ENCODE data around the gene SASH1. TPM values are rescaled to one million over a fixed set of nuclear protein-coding genes. Genes with fewer than 3 reads are reported as not detected.

Gene SASH1
- total RNA-seq, 1 experiment from 2014 or later: 11.7 TPM

- TF ChIP-seq, protein P1, sequence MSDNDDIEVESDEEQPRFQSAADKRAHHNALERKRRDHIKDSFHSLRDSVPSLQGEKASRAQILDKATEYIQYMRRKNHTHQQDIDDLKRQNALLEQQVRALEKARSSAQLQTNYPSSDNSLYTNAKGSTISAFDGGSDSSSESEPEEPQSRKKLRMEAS (IDR thresholded peaks at IDR 0.05): no peak
- TF ChIP-seq SIN3A (IDR thresholded peaks at IDR 0.05; ENCODE audit: low read depth) (no peak), FOSL1 (IDR thresholded peaks at IDR 0.05; ENCODE audit: low read depth) (no peak), TCF7L2 (IDR thresholded peaks at IDR 0.05; ENCODE audit: borderline replicate concordance, extremely low read depth, insufficient read depth, insufficient read length) (no peak), SRF (IDR thresholded peaks at IDR 0.05; ENCODE audit: low read depth) (no peak), ZNF274 (IDR thresholded peaks at IDR 0.05; ENCODE audit: low read depth, low read length) (no peak), CBX3 (IDR thresholded peaks at IDR 0.05; ENCODE audit: low read depth) (no peak), SP1 (IDR thresholded peaks at IDR 0.05; ENCODE audit: low read depth) (no peak), CEBPB (IDR thresholded peaks at IDR 0.05; ENCODE audit: low read depth) (no peak), EZH2 (IDR thresholded peaks at IDR 0.05) (no peak), ZFX (IDR thresholded peaks at IDR 0.05) (no peak), EZH2phosphoT487 (IDR thresholded peaks at IDR 0.05; ENCODE audit: borderline replicate concordance) (no peak), JUND (IDR thresholded peaks at IDR 0.05) (no peak), POLR2A (IDR thresholded peaks at IDR 0.05; ENCODE audit: borderline replicate concordance, extremely low read depth, insufficient read depth, insufficient read length) (no peak), YY1 (IDR thresholded peaks at IDR 0.05; ENCODE audit: extremely low read depth, insufficient replicate concordance, low read depth, low read length) (no peak), POLR2AphosphoS5 (IDR thresholded peaks at IDR 0.05; ENCODE audit: low read depth, low read length) (no peak)
- Histone ChIP-seq H3K36me3 (ENCODE audit: control insufficient read depth in 1 of 2, insufficient read depth in 2 of 2, low read length in 2 of 2) (no peaks in the 10 kb centered on the region), H3K4me3 (replicated peaks in 1 of 2; ENCODE audit: low read depth in 1 of 2, low read length in 2 of 2) (no peak overlapping the region), H4K20me1 (ENCODE audit: insufficient read depth) (no peaks in the 10 kb centered on the region), H3K9ac (ENCODE audit: low read length) (no peak overlapping the region), H3K4me2 (ENCODE audit: low read length) (no peak overlapping the region), H3K9me2 (ENCODE audit: insufficient read depth) (no peaks in the 10 kb centered on the region), H3K9me3 (ENCODE audit: control insufficient read depth in 1 of 2, insufficient read depth in 1 of 2, low read depth in 1 of 2, low read length in 2 of 2) (no peaks in the 10 kb centered on the region), H3K27ac (ENCODE audit: low read depth, low read length) (no peak overlapping the region), H3K27me3 (ENCODE audit: insufficient read depth, low read length) (peaks cover 4% of the 10 kb centered on the region; the same call in 1 of the 2 replicates), H2AFZ (ENCODE audit: low read depth, low read length, poor library complexity, severe bottlenecking) (no peak overlapping the region), H3K79me2 (ENCODE audit: insufficient read depth, low read length) (no peaks in the 10 kb centered on the region), H3K4me1 (ENCODE audit: control insufficient read depth in 1 of 2, insufficient read depth in 2 of 2, low read length in 2 of 2) (peaks cover 0 to 6% of the 10 kb centered on the region in 2 experiments; a peak in 2 of 4 replicates)
- ChIA-PET POLR2A (no interaction called here), CTCF (no interaction called here), RAD21 (ENCODE audit: low non-redundant PET in 1 of 2, low total read pairs in 2 of 2, uncharacterized antibody in 2 of 2, unreplicated experiment in 2 of 2) (no interaction called here)
- ATAC-seq: no peak
- BruUV-seq (replicated peaks): no TSS peak
- no peak for DNase-seq (ENCODE audit: low read depth, low spot score)
- intact Hi-C loops (cut with micrococcal nuclease): no loop called here
Measured at GRCh38 chr6:148596891-148597455, 254.3 kb downstream of the SASH1 start.
